Measurements from ENCODE around the gene CLECL1. TPM values are rescaled to one million over a fixed set of nuclear protein-coding genes. Genes with fewer than 3 reads are reported as not detected.
"Not testable (repeated sequence)": the region's sequence is repeated elsewhere in the genome, so short reads cannot be mapped to it uniquely, and the experiment has no call there.

The CLECL1 gene
- total RNA-seq, 1 experiment from 2014 or later: not detected

DNA sequence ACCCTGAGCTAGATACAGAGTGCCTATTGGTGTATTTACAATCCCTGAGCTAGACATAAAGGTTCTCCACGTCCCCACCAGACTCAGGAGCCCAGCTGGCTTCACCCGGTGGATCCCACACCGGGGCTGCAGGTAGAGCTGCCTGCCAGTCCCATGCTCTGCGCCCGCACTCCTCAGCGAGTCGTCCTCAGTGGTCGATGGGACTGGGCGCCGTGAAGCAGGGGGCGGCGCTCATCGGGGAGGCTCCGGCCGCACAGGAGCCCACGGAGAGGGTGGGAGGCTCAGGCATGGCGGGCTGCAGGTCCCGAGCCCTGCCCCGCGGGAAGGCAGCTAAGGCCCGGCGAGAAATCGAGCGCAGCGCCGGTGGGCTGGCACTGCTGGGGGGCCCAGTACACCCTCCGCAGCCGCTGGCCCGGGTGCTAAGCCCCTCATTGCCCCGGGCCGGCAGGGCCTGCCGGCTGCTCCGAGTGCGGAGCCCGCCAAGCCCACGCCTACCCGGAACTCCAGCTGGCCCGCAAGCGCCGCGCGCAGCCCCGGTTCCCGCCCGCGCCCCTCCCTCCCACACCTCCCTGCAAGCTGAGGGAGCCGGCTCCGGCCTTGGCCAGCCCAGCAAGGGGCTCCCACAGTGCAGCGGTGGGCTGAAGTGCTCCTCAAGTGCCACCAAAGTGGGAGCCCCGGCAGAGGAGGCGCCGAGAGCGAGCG, 6.7 kb upstream of the CLECL1 start:
- H3K9me3 ChIP-seq (ENCODE audit: control insufficient read depth in 1 of 2, insufficient read depth in 1 of 2, low read depth in 1 of 2, low read length in 2 of 2); H3K79me2 ChIP-seq (ENCODE audit: insufficient read depth, low read length); BruUV-seq (replicated peaks); DNase-seq (ENCODE audit: low read depth, low spot score); POLR2A ChIA-PET; H3K4me3 ChIP-seq (replicated peaks in 1 of 2; ENCODE audit: low read depth in 1 of 2, low read length in 2 of 2); ATAC-seq; H4K20me1 ChIP-seq (ENCODE audit: insufficient read depth); H3K4me1 ChIP-seq (ENCODE audit: control insufficient read depth in 1 of 2, insufficient read depth in 2 of 2, low read length in 2 of 2); H3K4me2 ChIP-seq (ENCODE audit: low read length); H3K9me2 ChIP-seq (ENCODE audit: insufficient read depth); H3K27me3 ChIP-seq (ENCODE audit: insufficient read depth, low read length); intact Hi-C loops (cut with micrococcal nuclease); H3K27ac ChIP-seq (ENCODE audit: low read depth, low read length); RAD21 ChIA-PET (ENCODE audit: low non-redundant PET in 1 of 2, low total read pairs in 2 of 2, uncharacterized antibody in 2 of 2, unreplicated experiment in 2 of 2); H3K36me3 ChIP-seq (ENCODE audit: control insufficient read depth in 1 of 2, insufficient read depth in 2 of 2, low read length in 2 of 2); H3K9ac ChIP-seq (ENCODE audit: low read length); H2AFZ ChIP-seq (ENCODE audit: low read depth, low read length, poor library complexity, severe bottlenecking): not testable (repeated sequence)
- CTCF ChIA-PET: interaction anchor here (4.1 kb wide), 1 partner anchor 11 kb away, joined by 22 read pairs; no protein-coding TSS in a partner anchor

DNA sequence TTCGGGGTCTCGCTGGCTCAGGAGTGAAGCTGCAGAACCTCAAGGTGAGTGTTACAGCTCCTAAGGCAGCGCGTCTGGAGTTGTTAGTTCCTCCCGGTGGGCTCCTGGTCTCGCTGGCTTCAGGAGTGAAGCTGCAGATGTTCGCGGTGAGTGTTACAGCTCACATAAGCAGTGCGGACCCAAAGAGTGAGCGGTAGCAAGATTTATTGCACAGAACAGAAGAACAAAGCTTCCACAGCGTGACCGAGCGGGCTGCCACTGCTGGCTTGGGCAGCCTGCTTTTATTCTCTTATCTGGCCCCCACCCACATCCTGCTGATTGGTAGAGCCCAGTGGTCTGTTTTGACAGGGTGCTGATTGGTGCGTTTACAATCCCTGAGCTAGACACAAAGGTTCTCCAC, 6.0 kb upstream of the CLECL1 start:
- H3K9ac ChIP-seq (ENCODE audit: low read length); POLR2A ChIA-PET; H3K27me3 ChIP-seq (ENCODE audit: insufficient read depth, low read length); DNase-seq (ENCODE audit: low read depth, low spot score); H3K9me3 ChIP-seq (ENCODE audit: control insufficient read depth in 1 of 2, insufficient read depth in 1 of 2, low read depth in 1 of 2, low read length in 2 of 2); BruUV-seq (replicated peaks); H3K27ac ChIP-seq (ENCODE audit: low read depth, low read length); H3K4me1 ChIP-seq (ENCODE audit: control insufficient read depth in 1 of 2, insufficient read depth in 2 of 2, low read length in 2 of 2); H3K4me2 ChIP-seq (ENCODE audit: low read length); H2AFZ ChIP-seq (ENCODE audit: low read depth, low read length, poor library complexity, severe bottlenecking); intact Hi-C loops (cut with micrococcal nuclease); H3K9me2 ChIP-seq (ENCODE audit: insufficient read depth); RAD21 ChIA-PET (ENCODE audit: low non-redundant PET in 1 of 2, low total read pairs in 2 of 2, uncharacterized antibody in 2 of 2, unreplicated experiment in 2 of 2); H3K36me3 ChIP-seq (ENCODE audit: control insufficient read depth in 1 of 2, insufficient read depth in 2 of 2, low read length in 2 of 2); ATAC-seq; H3K4me3 ChIP-seq (replicated peaks in 1 of 2; ENCODE audit: low read depth in 1 of 2, low read length in 2 of 2); H4K20me1 ChIP-seq (ENCODE audit: insufficient read depth); H3K79me2 ChIP-seq (ENCODE audit: insufficient read depth, low read length): not testable (repeated sequence)
- CTCF ChIA-PET: interaction anchor here (2.2 kb wide), 1 partner anchor 11 kb away, joined by 12 read pairs; no protein-coding TSS in a partner anchor

All from HCT116 (cell line).